ENCODE data around the gene TMTC2. TPM values are rescaled to one million over a fixed set of nuclear protein-coding genes. Genes with fewer than 3 reads are reported as not detected.

TMTC2 gene
- total and polyA plus RNA-seq, 2 donors from 2014 or later, result 6.0 to 32.9 TPM

DNA sequence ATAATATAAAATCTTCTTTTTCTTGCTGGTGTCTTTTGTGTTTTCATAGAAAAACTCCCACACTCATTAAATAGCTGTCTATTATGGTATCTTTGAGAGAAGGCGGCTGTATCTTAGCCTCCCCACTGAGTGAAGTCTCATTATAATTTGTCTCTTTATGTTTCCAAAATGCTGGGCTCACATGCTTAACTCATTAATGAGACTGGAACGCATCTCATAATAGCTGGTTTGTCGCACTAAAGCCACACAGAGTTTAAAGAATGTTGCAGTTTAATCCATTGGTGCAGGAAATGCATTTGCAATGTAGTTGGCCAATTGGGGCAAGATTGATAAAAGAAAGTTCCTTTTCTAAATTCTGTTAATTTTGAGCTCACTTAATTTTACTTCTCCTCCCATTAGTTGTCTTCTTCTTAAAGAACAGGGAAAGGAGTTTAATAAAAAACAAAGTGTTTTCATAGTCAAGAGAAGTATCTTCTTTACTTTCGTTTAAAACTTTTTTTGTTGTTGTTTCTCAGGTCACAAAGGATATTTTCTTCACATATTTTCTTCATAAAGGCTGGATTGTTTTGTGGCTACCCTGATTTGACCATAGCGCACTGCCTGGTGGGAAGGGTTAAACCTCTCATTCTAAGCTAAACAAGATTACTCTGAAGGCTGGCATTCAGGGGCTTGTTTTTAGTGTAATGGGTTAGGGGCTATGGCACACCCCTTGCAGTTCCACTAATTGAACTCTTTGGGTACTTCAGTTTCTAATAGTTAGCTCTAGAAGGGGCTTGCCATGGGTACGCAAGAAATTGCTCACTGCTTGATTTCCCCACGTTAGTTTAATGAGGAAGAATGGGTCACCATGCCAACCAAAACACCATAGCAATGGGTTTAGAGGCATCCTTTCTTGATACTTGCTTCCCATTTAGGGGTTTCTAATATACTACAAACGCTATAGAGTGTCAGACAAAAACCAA is 197.0 kb downstream of the TMTC2 start:
- Histone ChIP-seq H3K27me3 (ENCODE audit: control insufficient read depth, insufficient read depth, low read length) (no peaks in the 10 kb centered on the region), H3K4me3 (ENCODE audit: low read length in 3 of 3) (no peak overlapping the region), H3K27ac (ENCODE audit: low read depth in 2 of 2, low read length in 2 of 2) (no peak overlapping the region), H3K9ac (ENCODE audit: low read length in 3 of 3) (no peak overlapping the region), H3K9me3 (ENCODE audit: control insufficient read depth in 2 of 3, insufficient read depth in 1 of 3, low read length in 3 of 3) (no peaks in the 10 kb centered on the region), H3K36me3 (ENCODE audit: control insufficient read depth in 2 of 3, insufficient read depth in 3 of 3, low read length in 3 of 3) (no peaks in the 10 kb centered on the region), H3K4me1 (ENCODE audit: control insufficient read depth in 2 of 3, insufficient read depth in 2 of 3, low read depth in 1 of 3, low read length in 3 of 3) (no peaks in the 10 kb centered on the region)
- intact Hi-C loops (cut with DNase I), result no loop called here
- FAIRE-seq (no peak), DNase-seq (no peak)
- TF ChIP-seq CTCF (IDR thresholded peaks at IDR 0.05; ENCODE audit: borderline replicate concordance, extremely low read depth, insufficient read depth), result no peak

DNA sequence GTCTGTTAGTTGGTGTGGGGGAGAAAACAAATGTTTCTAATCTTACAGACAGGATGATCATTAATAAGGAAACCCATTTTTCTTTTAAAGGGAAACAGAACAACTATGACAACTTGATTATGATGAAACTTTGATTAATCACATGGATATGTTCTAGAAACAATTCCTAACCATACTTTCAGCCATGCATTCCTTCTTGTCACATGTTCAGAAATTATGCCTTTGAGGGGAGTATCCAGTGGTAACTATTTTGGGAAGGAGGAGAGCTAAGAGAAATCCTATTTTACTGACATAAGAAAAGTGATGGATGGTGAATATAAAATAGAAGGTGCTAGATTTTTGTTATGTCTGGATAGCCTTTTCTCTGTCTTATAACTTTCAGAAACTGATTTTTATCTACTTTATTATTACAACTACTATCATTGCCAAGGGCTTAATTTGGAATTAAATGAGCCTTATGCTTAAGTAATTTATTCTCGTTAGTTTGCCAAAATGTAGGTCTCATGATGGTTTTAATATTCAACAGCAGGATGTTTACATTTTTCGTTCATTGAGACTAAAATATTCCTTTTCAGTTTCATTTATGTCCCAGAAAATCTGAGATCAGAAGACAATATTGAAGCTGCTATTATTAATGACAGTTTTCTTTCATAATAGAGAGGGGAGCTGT is 200.1 kb downstream of the TMTC2 start:
- Histone ChIP-seq H3K27me3 (ENCODE audit: control insufficient read depth, insufficient read depth, low read length) (no peaks in the 10 kb centered on the region), H3K36me3 (ENCODE audit: control insufficient read depth in 2 of 3, insufficient read depth in 3 of 3, low read length in 3 of 3) (no peaks in the 10 kb centered on the region), H3K9ac (ENCODE audit: low read length in 3 of 3) (no peak overlapping the region), H3K27ac (ENCODE audit: low read depth in 2 of 2, low read length in 2 of 2) (no peak overlapping the region), H3K9me3 (ENCODE audit: control insufficient read depth in 2 of 3, insufficient read depth in 1 of 3, low read length in 3 of 3) (no peaks in the 10 kb centered on the region), H3K4me1 (ENCODE audit: control insufficient read depth in 2 of 3, insufficient read depth in 2 of 3, low read depth in 1 of 3, low read length in 3 of 3) (no peaks in the 10 kb centered on the region), H3K4me3 (ENCODE audit: low read length in 3 of 3) (no peak overlapping the region)
- intact Hi-C loops (cut with DNase I), result no loop called here
- TF ChIP-seq CTCF (IDR thresholded peaks at IDR 0.05; ENCODE audit: borderline replicate concordance, extremely low read depth, insufficient read depth), result no peak
- DNase-seq (peak in 1 of 5 donors; percentile 48), FAIRE-seq (no peak)

GRCh38 chr12:82893896-82894295 is 207.2 kb downstream of the TMTC2 start:
- TF ChIP-seq CTCF (IDR thresholded peaks at IDR 0.05; ENCODE audit: borderline replicate concordance, extremely low read depth, insufficient read depth), result no peak
- no peaks in the 10 kb centered on the region for H3K4me1 ChIP-seq (ENCODE audit: control insufficient read depth in 2 of 3, insufficient read depth in 2 of 3, low read depth in 1 of 3, low read length in 3 of 3)
- no peak for FAIRE-seq
- H3K36me3 ChIP-seq (ENCODE audit: control insufficient read depth in 2 of 3, insufficient read depth in 3 of 3, low read length in 3 of 3), result no peaks in the 10 kb centered on the region
- intact Hi-C loops (cut with DNase I), result no loop called here
- DNase-seq, result no peak
- no peak overlapping the region for H3K9ac ChIP-seq (ENCODE audit: low read length in 3 of 3)
- H3K4me3 ChIP-seq (ENCODE audit: low read length in 3 of 3), result no peak overlapping the region
- H3K9me3 ChIP-seq (ENCODE audit: control insufficient read depth in 2 of 3, insufficient read depth in 1 of 3, low read length in 3 of 3), result no peaks in the 10 kb centered on the region
- H3K27ac ChIP-seq (ENCODE audit: low read depth in 2 of 2, low read length in 2 of 2), result no peak overlapping the region
- no peaks in the 10 kb centered on the region for H3K27me3 ChIP-seq (ENCODE audit: control insufficient read depth, insufficient read depth, low read length)
